ENCODE data around the gene FOLH1. TPM values are rescaled to one million over a fixed set of nuclear protein-coding genes. Genes with fewer than 3 reads are reported as not detected.
"Not testable (repeated sequence)": the region's sequence is repeated elsewhere in the genome, so short reads cannot be mapped to it uniquely, and the experiment has no call there.

FOLH1 gene
- total RNA-seq, 1 experiment from 2014 or later, result not detected

DNA sequence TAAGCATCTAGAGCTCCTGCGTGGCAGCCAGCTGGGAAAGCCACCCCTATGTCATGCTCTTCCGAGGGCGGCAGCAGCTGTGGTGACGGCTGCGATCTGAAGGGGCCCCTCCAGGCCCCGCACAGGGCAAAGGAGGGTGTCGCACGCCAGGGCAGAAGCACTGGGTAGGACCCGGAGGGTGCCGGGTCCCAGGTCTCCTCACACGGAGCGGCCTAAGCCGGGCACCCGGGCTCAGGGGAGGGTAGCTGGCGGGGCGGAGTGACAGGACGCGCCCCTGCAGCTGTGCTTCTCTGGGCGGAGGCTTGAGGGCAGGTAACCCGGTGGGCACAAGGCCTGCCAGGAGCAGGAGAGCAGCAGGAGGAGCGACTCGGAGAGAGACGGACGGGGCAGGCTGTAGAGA lies 106.0 kb downstream of the FOLH1 start:
- H3K27me3 Mint-ChIP-seq (ENCODE audit: low read depth); ATAC-seq; POLR2A ChIA-PET; H3K4me1 Mint-ChIP-seq; H3K27ac Mint-ChIP-seq; H3K4me3 Mint-ChIP-seq; DNase-seq (ENCODE audit: low spot score); CTCF ChIA-PET: not testable (repeated sequence)
- H3K9me3 Mint-ChIP-seq, result peaks cover 69% of the 10 kb centered on the region
- H3K36me3 Mint-ChIP-seq, result peaks cover 54% of the 10 kb centered on the region

Other genes with a start within 250 kb of the FOLH1 start
- not detected in 3 replicates for gene TRIM51G, start 224.7 kb downstream of the FOLH1 start, total RNA-seq (2021)
- not detected in 3 replicates for gene TRIM49B, start 179.8 kb downstream of the FOLH1 start, total RNA-seq (2021)
- gene TRIM64C, start 149.5 kb downstream of the FOLH1 start, total RNA-seq (2021), result not detected in 3 replicates

Data from WTC11 (cell line).